Measurements from ENCODE around the gene SLC6A12.

SLC6A12 gene

GRCh38 chr12:256225-256624 is 42.3 kb upstream of the SLC6A12 start:
- TF ChIP-seq, protein P1, sequence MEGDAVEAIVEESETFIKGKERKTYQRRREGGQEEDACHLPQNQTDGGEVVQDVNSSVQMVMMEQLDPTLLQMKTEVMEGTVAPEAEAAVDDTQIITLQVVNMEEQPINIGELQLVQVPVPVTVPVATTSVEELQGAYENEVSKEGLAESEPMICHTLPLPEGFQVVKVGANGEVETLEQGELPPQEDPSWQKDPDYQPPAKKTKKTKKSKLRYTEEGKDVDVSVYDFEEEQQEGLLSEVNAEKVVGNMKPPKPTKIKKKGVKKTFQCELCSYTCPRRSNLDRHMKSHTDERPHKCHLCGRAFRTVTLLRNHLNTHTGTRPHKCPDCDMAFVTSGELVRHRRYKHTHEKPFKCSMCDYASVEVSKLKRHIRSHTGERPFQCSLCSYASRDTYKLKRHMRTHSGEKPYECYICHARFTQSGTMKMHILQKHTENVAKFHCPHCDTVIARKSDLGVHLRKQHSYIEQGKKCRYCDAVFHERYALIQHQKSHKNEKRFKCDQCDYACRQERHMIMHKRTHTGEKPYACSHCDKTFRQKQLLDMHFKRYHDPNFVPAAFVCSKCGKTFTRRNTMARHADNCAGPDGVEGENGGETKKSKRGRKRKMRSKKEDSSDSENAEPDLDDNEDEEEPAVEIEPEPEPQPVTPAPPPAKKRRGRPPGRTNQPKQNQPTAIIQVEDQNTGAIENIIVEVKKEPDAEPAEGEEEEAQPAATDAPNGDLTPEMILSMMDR (conservative IDR thresholded peaks at IDR 0.05; ENCODE audit: low read depth, low read length): no peak
- H3K4me3 ChIP-seq (ENCODE audit: low read length): no peak overlapping the region
- DNase-seq (ENCODE audit: low read depth): no peak

- DNase-seq (ENCODE audit: low read depth): no peak
- no peak overlapping the region for H3K4me3 ChIP-seq (ENCODE audit: low read length)
- TF ChIP-seq, protein P1 (conservative IDR thresholded peaks at IDR 0.05; ENCODE audit: low read depth, low read length): no peak
These were observed 41.0 kb upstream of the SLC6A12 start for GRCh38 chr12:254912-255311.

DNA sequence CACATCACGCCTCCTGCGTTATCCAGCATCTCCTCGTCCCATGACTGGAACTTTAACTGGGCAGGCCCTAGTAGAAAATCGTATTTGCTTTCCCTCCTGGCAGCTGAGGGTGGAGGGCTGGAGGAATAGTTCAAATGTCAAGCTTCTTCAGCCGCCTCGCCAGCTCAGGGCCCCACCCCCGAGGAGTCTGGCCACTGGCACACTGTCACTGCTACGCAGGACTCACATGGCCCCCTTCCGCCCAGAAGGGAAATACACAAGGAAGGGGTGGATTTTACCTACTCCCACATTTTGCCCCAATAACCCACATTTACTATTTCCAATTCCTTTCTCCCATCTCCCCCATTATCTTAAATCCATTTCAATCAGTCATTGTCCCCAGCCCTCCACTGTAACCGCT is 40.1 kb upstream of the SLC6A12 start:
- no peak overlapping the region for H3K4me3 ChIP-seq (ENCODE audit: low read length)
- no peak for DNase-seq (ENCODE audit: low read depth)
- TF ChIP-seq, protein P1 (conservative IDR thresholded peaks at IDR 0.05; ENCODE audit: low read depth, low read length): peak; percentile 21

DNA sequence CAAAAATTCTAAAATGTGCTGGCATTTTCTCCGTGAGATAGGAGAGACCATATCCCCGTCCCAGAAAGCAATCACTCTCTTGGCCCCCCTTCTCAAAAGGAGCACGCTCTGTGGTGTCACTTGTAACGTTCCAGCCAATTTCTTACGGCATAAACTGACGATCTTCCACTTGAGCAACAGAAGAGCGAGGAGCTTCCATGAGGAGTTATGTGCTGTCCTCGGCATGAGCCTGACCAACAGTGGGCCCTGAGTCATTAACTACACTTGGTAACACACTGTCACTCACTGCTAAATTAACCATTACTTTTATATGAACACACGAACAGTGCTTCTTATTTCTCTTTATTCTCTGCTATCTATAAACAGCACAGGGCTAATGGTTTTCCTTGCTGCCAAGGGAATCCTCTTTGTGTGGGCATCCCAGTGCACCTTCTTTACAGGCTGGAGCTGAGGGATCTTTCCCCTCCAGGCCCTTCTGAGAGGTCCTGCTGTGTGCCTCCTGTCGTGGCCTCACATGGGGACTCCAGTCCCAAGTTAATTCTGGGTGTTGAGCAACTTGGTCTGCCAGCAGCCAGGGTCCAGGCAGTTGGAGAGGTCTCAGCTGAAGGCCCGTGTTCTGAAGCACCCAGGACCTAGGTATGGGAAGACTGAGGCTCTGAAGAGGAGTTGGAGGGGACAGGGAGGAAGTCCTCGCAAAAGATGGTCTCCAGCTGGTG is 39.3 kb upstream of the SLC6A12 start:
- no peak overlapping the region for H3K4me3 ChIP-seq (ENCODE audit: low read length)
- TF ChIP-seq, protein P1 (conservative IDR thresholded peaks at IDR 0.05; ENCODE audit: low read depth, low read length): no peak
- no peak for DNase-seq (ENCODE audit: low read depth)

- TF ChIP-seq, protein P1 (conservative IDR thresholded peaks at IDR 0.05; ENCODE audit: low read depth, low read length): no peak
- no peak for DNase-seq (ENCODE audit: low read depth)
- H3K4me3 ChIP-seq (ENCODE audit: low read length): no peak overlapping the region
These were observed 38.7 kb upstream of the SLC6A12 start for GRCh38 chr12:252636-253035.

DNA sequence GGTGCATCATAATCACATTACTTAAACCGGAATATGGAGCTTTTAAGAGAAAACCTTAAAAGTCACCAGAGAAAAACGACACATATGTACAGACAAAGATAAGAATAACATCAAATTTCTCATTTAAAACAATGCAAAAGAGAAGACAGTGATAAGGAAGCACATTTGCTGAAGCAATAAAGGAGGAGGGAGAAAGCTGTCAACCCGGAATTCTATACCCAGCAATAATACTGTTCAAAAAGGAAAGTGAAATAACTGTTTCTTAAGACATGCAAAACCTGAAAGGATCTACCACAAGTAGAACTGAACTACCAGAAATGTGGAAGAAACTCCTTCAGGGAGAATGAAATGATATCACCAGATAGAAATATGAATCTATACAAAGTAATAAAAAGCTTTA is 33.3 kb upstream of the SLC6A12 start:
- TF ChIP-seq, protein P1 (conservative IDR thresholded peaks at IDR 0.05; ENCODE audit: low read depth, low read length): no peak
- no peak for DNase-seq (ENCODE audit: low read depth)
- H3K4me3 ChIP-seq (ENCODE audit: low read length): no peak overlapping the region

- TF ChIP-seq, protein P1 (conservative IDR thresholded peaks at IDR 0.05; ENCODE audit: low read depth, low read length): no peak
- DNase-seq (ENCODE audit: low read depth): no peak
- no peak overlapping the region for H3K4me3 ChIP-seq (ENCODE audit: low read length)
These were observed 29.4 kb upstream of the SLC6A12 start for GRCh38 chr12:243381-243780.

Data from retinal pigment epithelial cell (primary cell).